ENCODE data around the gene MELTF. TPM values are rescaled to one million over a fixed set of nuclear protein-coding genes. Genes with fewer than 3 reads are reported as not detected.

The MELTF gene
- total and polyA plus RNA-seq, 2 of the 13 experiments (the other 11 are each of a cell fraction or from before 2014, with no cell fraction given) = 3.2 to 7.5 TPM

- TF ChIP-seq ZNF687 (CRISPR knock-in tag; IDR thresholded peaks at IDR 0.05) (peak; percentile 78), ZNF589 (CRISPR knock-in tag; conservative IDR thresholded peaks at IDR 0.05) (no peak), TRAFD1 (CRISPR knock-in tag; IDR thresholded peaks at IDR 0.05; ENCODE audit: borderline replicate concordance) (no peak), ZNF234 (CRISPR knock-in tag; conservative IDR thresholded peaks at IDR 0.05) (no peak)
- TF ChIP-seq, protein P1, sequence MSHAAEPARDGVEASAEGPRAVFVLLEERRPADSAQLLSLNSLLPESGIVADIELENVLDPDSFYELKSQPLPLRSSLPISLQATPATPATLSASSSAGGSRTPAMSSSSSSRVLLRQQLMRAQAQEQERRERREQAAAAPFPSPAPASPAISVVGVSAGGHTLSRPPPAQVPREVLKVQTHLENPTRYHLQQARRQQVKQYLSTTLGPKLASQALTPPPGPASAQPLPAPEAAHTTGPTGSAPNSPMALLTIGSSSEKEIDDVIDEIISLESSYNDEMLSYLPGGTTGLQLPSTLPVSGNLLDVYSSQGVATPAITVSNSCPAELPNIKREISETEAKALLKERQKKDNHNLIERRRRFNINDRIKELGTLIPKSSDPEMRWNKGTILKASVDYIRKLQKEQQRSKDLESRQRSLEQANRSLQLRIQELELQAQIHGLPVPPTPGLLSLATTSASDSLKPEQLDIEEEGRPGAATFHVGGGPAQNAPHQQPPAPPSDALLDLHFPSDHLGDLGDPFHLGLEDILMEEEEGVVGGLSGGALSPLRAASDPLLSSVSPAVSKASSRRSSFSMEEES (CRISPR knock-in tag; IDR thresholded peaks at IDR 0.05) = 0 out of 2 replicates have a peak, but pooled peaks have one; percentile 25
Measured at GRCh38 chr3:196985298-196985697, 44.3 kb downstream of the MELTF start (continued).

Data from HepG2 (cell line).